Activated naive CD4-positive, alpha-beta T cell treated with anti-CD3 and anti-CD28 coated beads, Interleukin-2, amount 50 U/mL, for 16 hours (primary cell): ENCODE results near the gene ITPK1.
"Not testable (repeated sequence)": the region's sequence is repeated elsewhere in the genome, so short reads cannot be mapped to it uniquely, and the experiment has no call there.

Experiments used
- DNase-seq: peaks from one replicate; pipeline ENCODE4 v3.0.0-alpha.2; 2020

The ITPK1 gene

GRCh38 chr14:93128725-93129459 lies 13.2 kb upstream of the ITPK1 start:
- DNase-seq: no peak

GRCh38 chr14:93126111-93126510 lies 10.4 kb upstream of the ITPK1 start:
- DNase-seq: no peak

DNA sequence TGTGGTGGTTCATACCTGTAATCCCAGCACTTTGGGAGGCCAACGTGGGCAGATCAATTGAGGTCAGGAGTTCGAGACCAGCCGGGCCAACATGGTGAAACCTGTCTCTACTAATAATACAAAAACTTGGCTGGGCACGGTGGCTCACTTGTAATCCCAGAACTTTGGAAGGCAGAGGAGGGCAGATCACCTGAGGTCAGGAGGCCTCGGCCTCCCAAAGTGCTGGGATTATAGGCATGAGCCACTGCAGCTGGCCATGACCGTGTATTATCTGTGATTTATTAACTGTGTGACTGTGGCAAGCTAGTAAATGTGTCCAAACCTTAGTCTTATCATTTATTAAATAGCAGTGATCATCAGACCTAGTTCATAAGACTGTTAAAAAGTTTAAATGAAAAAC lies 7.1 kb upstream of the ITPK1 start:
- no peak for DNase-seq

- no peak for DNase-seq
Observed at GRCh38 chr14:93121030-93121834, 5.5 kb upstream of the ITPK1 start.

GRCh38 chr14:93120517-93120916 lies 4.8 kb upstream of the ITPK1 start:
- DNase-seq: no peak

DNA sequence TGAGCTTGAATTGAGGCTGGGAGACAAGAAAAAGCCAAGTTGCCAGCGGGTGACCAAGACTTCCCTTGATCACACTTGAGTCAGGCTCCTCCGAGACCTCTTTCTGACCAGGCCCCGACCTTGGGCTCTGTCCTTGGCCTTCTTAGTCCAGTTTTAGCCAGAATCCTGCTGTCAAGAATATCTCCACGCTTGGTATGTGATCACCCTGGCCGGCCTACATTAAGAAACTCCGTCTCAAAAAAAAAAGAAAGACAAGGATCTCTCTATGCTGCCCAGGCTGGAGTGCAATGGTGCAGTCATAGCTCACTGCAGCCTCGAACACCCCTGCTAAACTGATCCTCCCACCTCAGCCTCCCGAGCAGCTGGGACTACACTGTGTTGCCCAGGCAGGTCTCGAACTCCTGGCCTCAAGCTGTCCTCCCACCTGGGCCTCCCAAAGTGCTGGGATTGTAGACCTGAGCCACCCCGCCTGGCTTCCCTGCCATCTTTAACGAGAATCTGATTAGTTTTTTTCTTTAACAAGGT lies 1.0 kb upstream of the ITPK1 start:
- DNase-seq: no peak

DNA sequence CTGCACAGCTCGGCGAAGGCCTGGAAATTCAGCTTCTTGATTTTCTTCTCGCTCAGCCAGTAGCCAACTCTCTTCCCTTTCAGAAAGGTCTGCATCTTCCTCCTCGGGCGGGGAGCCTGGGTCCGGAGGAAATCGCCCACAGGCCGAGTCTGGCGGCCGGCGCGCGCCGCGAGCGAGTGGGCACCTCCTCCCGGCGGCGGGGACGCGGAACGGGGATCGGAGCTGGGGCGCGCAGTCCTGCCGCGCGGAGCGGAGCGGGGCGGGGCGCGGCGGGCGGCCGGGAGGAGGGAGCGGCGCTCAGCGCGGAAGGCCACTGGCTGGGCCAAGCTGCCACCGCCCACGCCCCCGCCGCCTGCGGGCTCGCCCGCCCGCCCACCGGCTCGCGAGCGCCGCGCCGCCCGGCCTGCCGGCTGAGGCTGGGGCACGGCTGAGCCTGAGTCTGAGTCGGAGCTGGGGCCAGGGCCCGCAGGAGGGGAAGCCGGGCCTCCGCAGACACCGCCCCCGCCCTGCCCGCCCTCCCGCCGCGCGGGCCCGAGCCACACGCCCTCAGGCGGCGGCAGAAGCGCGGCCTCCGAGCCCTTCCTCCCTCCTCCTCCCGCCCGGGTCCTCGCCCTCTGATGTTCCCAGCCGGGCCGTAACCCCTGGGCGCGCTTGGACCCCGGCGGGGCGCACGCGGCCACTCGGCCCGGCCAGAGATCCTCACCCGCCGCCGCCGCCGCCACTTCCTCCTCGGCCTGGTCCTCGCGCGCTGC lies 480 bp downstream of the ITPK1 start:
- DNase-seq: peak; percentile 83

DNA sequence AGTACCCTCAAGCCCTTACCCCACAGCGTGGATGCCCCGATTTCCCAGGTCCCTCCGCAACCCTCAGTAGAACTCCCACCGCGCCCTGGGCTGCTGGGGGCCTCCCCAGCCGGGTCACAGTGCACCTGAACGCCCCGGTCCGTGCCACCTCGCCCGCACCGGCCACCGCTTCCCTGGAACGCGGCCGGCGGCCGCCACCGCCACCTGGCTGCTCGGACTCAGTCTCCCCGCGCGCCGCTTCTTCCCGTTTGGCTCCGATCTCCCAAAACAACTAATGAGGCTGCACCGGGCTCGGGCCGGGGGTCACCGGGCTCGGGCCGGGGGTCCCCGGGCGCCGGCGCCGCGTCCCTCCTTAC lies 1.0 kb downstream of the ITPK1 start:
- DNase-seq: no peak

DNA sequence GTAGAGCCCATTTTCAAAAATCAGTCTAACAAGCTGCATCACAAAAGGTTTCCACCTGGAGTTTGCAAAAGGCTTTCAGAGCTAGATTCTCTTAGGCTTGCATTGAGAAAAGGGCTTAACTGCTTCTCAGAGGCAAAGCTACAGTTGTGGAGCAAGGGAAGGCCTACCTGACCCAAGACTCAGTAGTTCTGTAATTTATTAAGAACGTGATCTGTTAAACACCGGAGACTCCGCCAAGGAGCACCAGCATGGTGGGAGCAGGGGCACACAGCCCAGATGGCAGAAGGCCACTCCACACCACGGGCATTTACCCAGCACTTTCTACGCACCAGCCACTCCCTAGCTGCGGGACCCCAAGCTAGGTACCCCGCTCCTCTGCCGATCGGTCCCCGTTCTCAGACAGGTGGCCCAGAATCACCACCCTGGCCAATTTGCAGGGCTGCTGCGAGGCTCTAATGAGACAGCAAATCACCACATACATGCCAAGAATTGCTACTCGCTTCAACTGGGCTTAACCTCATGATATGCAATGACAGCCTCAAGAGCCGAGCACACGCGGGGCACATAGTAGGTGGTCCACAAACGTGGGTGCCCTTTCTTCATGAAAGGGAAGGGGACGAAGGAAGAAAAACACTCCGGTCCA lies 1.5 kb downstream of the ITPK1 start:
- DNase-seq: no peak

DNA sequence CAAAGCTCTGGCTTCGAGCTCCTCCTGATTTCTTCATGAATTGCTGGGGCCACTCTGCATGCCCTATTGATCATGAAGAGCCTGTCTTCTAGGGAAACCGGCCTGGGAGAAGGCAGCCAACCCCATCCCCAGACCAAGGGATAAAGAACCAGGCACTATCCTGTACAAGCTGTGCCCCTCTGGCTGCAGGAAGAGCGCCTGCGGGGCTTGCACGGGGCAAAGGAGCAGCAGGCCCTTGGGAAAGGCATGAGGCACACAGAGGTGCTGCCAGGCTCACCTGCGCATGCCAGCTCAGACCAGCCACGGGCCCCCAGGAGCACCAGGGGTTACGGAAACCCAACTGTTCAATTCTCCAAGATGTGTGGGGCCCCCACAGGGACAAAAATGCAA lies 2.1 kb downstream of the ITPK1 start:
- DNase-seq: no peak

- DNase-seq: peak; percentile 77
Observed at GRCh38 chr14:93112891-93113677, 2.6 kb downstream of the ITPK1 start.

- not testable (repeated sequence) for DNase-seq
Observed at GRCh38 chr14:93111541-93111940, 4.2 kb downstream of the ITPK1 start.

GRCh38 chr14:93110856-93111419 lies 4.8 kb downstream of the ITPK1 start:
- no peak for DNase-seq

GRCh38 chr14:93109572-93110481 lies 5.9 kb downstream of the ITPK1 start:
- no peak for DNase-seq

GRCh38 chr14:93108105-93108504 lies 7.6 kb downstream of the ITPK1 start:
- DNase-seq: no peak

DNA sequence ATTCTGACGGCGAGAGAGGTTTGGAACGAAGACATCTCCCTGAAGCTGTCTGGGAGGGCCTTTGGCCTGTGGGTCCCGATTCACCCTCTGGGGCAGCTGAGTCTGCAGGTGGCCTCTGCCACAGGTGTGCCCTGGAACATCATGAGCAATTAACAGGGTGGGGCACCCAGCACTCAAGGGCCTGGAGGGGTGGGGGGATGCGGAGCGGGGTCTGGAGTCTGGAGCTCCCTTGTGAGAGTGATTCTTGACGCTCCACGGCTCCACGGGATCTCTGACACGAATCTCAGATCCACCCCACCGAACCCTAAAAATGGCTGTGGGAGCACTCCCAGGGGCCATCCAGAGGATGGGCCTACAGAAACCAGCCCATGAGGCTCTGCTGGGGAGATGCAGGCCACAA lies 8.3 kb downstream of the ITPK1 start:
- DNase-seq: no peak

- no peak for DNase-seq
Observed at GRCh38 chr14:93106541-93107156, 9.1 kb downstream of the ITPK1 start.

DNA sequence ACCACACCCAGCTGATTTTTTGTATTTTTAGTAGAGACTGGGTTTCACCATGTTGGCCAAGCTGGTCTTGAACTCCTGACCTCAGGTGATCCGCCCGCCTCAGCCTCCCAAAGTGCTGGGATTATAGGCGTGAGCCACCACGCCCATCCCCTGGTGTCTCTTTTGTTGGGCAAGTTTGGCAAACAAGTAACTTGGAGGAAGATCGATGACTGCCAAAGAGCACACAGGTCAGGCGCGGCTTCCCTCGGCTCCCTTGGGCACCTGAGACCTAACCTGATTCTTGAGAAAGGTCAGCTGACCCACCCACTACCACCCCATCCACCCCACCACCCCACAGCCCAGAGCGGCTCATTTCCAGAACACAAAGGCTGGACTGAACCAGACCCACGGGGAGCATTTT lies 9.9 kb downstream of the ITPK1 start:
- not testable (repeated sequence) for DNase-seq

DNA sequence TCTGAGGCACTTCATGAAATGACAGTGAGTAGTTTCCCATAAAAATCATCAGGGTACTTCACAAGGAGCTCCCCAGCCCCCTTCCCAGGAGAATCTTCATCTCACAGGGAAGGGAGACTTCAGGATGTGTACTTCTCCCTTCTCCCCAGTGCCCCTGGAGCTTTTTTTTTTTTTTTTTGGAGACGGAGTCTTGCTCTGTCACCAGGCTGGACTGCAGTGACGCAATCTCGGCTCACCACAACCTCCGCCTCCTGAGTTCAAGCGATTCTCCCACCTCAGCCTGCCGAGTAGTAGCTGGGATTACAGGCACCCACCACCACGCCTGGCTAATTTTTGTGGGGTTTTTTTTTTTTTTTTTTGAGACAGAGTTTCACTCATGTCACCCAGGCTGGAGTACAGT lies 10.4 kb downstream of the ITPK1 start:
- no peak for DNase-seq

DNA sequence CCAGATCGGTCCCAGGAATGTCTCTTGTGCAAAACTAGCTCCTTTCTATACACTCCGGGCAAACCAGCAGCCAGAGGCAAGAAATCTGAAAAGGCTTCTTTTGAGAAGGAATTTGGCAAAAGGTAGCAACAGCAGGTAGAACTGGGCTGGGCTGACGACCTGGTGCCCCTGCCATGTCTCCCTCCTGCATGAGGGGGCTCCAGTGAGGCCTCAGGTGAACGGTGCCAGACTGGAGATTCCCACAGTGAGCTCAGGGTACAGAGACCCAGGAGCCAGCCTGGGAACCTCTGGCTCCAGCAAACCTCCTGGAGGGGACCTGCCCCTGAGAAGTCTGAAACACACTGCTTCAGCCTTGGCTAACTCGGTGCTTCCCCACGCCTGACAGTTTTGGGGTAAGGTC lies 10.8 kb downstream of the ITPK1 start:
- no peak for DNase-seq
